GM23248 (cell line): ENCODE measurements around the gene TBL3.

ENCODE experiments used
- EZH2 ChIP-seq: fragments of 200-600 bp; sonication (generic); IDR thresholded peaks from 2 replicates; pipeline ENCODE4 v1.6.1; 2018; ENCODE audit warnings: antibody characterized with exemption, mild to moderate bottlenecking; ENCODE audit not compliant: insufficient read depth, poor library complexity, severe bottlenecking
- EZH2phosphoT487 ChIP-seq: fragments of 200-600 bp; sonication (generic); IDR thresholded peaks from 2 replicates; pipeline ENCODE4 v1.6.1; 2018; ENCODE audit warnings: antibody characterized with exemption, moderate library complexity, mild to moderate bottlenecking, low read depth; ENCODE audit not compliant: insufficient read depth

DNA sequence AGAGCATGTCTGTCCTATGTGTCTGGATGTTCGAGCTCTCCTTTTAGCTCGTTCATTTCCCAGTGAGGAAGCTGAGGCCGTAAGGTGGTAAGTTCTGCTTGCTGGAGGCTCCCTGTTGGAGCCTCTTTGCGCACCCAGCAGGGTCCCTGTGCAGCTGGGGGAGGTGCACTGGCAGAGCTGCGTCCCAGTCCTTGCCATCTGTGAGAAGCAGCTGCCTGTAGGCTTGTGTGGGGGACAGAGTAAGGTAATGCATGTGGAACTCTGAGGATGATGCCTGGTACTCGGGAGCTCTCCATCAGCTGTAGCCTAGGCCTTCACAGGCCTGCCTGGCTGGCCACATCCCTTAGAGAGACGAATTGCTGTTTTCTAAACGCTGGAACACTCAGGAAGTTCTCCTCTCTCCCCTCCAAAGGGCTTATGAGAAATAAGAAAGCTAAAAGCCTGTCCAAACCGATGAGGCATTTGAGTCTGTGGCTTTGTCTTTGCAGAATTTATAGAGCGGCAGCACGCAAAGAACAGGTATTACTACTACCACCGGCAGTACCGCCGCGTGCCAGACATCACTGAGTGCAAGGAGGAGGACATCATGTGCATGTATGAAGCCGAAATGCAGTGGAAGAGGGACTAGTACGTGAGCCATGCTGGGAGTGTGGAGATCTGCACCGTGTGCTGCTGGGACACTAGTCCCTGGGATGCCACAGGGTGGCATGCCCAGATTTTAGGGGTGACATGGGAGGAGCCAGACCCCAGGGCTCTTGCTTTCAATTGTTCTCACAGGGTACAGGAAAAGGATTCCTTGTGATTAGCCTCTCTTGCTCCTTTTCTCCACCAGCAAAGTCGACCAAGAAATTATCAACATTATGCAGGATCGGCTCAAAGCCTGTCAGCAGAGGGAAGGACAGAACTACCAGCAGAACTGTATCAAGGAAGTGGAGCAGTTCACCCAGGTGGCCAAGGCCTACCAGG lies 10.9 kb upstream of the TBL3 start:
- TF ChIP-seq EZH2 (no peak), EZH2phosphoT487 (no peak)
